Measurements from ENCODE around the gene DAND5.

DAND5 gene

GRCh38 chr19:12984143-12984627 lies 14.8 kb downstream of the DAND5 start:
- no peak for DNase-seq (ENCODE audit: low read depth)
- no peak for TF ChIP-seq CTCF (conservative IDR thresholded peaks at IDR 0.05; ENCODE audit: low read depth, low read length)
- no peak overlapping the region for H3K4me3 ChIP-seq (ENCODE audit: low read depth, low read length)

GRCh38 chr19:12984683-12985048 lies 15.3 kb downstream of the DAND5 start:
- no peak overlapping the region for H3K4me3 ChIP-seq (ENCODE audit: low read depth, low read length)
- TF ChIP-seq CTCF (conservative IDR thresholded peaks at IDR 0.05; ENCODE audit: low read depth, low read length) = no peak
- DNase-seq (ENCODE audit: low read depth) = no peak

- no peak overlapping the region for H3K4me3 ChIP-seq (ENCODE audit: low read depth, low read length)
- DNase-seq (ENCODE audit: low read depth) = peak; percentile 50
- TF ChIP-seq CTCF (conservative IDR thresholded peaks at IDR 0.05; ENCODE audit: low read depth, low read length) = no peak
Observed at GRCh38 chr19:12985049-12985776, 15.8 kb downstream of the DAND5 start.

GRCh38 chr19:12986726-12987125 lies 17.4 kb downstream of the DAND5 start:
- no peak for TF ChIP-seq CTCF (conservative IDR thresholded peaks at IDR 0.05; ENCODE audit: low read depth, low read length)
- DNase-seq (ENCODE audit: low read depth) = no peak
- no peak overlapping the region for H3K4me3 ChIP-seq (ENCODE audit: low read depth, low read length)

- DNase-seq (ENCODE audit: low read depth) = no peak
- no peak for TF ChIP-seq CTCF (conservative IDR thresholded peaks at IDR 0.05; ENCODE audit: low read depth, low read length)
- no peak overlapping the region for H3K4me3 ChIP-seq (ENCODE audit: low read depth, low read length)
Observed at GRCh38 chr19:12987190-12987589, 17.8 kb downstream of the DAND5 start.

GRCh38 chr19:12987781-12988180 lies 18.4 kb downstream of the DAND5 start:
- TF ChIP-seq CTCF (conservative IDR thresholded peaks at IDR 0.05; ENCODE audit: low read depth, low read length) = no peak
- no peak for DNase-seq (ENCODE audit: low read depth)
- H3K4me3 ChIP-seq (ENCODE audit: low read depth, low read length) = no peak overlapping the region

GRCh38 chr19:12990431-12990830 lies 21.1 kb downstream of the DAND5 start:
- no peak overlapping the region for H3K4me3 ChIP-seq (ENCODE audit: low read depth, low read length)
- no peak for DNase-seq (ENCODE audit: low read depth)
- TF ChIP-seq CTCF (conservative IDR thresholded peaks at IDR 0.05; ENCODE audit: low read depth, low read length) = no peak

Measured in choroid plexus epithelial cell (primary cell).